Gastrocnemius medialis (tissue), 4 donors: ENCODE results near the gene CEP104.

ENCODE experiments used
- CTCF ChIP-seq, 5 experiments: fragments of 450-650 bp in 3 of 5; fragments of 200-600 bp in 2 of 5; sonication (generic) in 2 of 5; IDR thresholded peaks in 4 of 5; conservative IDR thresholded peaks in 1 of 5; 1 replicate in 4 of 5; 2 replicates in 1 of 5; pipeline ENCODE4 v1.5.1; 2016 to 2019; ENCODE audit warnings: antibody characterized with exemption in 5 of 5, mild to moderate bottlenecking in 3 of 5, moderate library complexity in 3 of 5
- POLR2A ChIP-seq, 2 donors: fragments of 450-650 bp; IDR thresholded peaks; one replicate each; pipeline ENCODE4 v1.6.1; 2017; ENCODE audit warnings: antibody characterized with exemption in 2 of 2, mild to moderate bottlenecking in 2 of 2, moderate library complexity in 2 of 2

- TF ChIP-seq CTCF (IDR thresholded peaks at IDR 0.05 in 4 of 5, conservative IDR thresholded peaks at IDR 0.05 in 1 of 5) (no peak), POLR2A (IDR thresholded peaks at IDR 0.05) (no peak)
Measured at GRCh38 chr1:3851292-3851691, 5.7 kb downstream of the CEP104 start.
